ENCODE data around the gene CCDC51.
"Not testable (repeated sequence)": the region's sequence is repeated elsewhere in the genome, so short reads cannot be mapped to it uniquely, and the experiment has no call there.

DNA sequence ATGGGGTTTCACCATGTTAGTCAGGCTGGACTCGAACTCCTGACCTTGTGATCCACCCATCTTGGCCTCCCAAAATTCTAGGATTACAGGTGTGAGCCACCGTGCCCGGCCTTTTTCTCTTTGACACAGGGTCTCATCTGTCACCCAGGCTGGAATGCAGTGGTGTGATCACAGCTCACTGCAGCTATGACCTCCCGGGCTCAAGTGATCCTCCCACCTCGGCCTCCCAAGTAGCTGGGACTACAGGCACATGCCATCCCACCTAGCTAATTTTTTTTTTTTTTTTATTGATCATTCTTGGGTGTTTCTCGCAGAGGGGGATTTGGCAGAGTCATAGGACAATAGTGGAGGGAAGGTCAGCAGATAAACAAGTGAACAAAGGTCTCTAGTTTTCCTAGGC is 42.9 kb upstream of the CCDC51 start:
- not testable (repeated sequence) for TF ChIP-seq NFKBIZ (CRISPR knock-in tag; IDR thresholded peaks at IDR 0.05); SUZ12 (IDR thresholded peaks at IDR 0.05; ENCODE audit: low read depth, low read length); NR2F6 (IDR thresholded peaks at IDR 0.05); NR2F6 (CRISPR knock-in tag; IDR thresholded peaks at IDR 0.05); TARDBP (CRISPR knock-in tag; IDR thresholded peaks at IDR 0.05)
- TF ChIP-seq, protein P1, sequence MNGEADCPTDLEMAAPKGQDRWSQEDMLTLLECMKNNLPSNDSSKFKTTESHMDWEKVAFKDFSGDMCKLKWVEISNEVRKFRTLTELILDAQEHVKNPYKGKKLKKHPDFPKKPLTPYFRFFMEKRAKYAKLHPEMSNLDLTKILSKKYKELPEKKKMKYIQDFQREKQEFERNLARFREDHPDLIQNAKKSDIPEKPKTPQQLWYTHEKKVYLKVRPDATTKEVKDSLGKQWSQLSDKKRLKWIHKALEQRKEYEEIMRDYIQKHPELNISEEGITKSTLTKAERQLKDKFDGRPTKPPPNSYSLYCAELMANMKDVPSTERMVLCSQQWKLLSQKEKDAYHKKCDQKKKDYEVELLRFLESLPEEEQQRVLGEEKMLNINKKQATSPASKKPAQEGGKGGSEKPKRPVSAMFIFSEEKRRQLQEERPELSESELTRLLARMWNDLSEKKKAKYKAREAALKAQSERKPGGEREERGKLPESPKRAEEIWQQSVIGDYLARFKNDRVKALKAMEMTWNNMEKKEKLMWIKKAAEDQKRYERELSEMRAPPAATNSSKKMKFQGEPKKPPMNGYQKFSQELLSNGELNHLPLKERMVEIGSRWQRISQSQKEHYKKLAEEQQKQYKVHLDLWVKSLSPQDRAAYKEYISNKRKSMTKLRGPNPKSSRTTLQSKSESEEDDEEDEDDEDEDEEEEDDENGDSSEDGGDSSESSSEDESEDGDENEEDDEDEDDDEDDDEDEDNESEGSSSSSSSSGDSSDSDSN (CRISPR knock-in tag; IDR thresholded peaks at IDR 0.05), result not testable (repeated sequence)
- TF ChIP-seq, protein P2, sequence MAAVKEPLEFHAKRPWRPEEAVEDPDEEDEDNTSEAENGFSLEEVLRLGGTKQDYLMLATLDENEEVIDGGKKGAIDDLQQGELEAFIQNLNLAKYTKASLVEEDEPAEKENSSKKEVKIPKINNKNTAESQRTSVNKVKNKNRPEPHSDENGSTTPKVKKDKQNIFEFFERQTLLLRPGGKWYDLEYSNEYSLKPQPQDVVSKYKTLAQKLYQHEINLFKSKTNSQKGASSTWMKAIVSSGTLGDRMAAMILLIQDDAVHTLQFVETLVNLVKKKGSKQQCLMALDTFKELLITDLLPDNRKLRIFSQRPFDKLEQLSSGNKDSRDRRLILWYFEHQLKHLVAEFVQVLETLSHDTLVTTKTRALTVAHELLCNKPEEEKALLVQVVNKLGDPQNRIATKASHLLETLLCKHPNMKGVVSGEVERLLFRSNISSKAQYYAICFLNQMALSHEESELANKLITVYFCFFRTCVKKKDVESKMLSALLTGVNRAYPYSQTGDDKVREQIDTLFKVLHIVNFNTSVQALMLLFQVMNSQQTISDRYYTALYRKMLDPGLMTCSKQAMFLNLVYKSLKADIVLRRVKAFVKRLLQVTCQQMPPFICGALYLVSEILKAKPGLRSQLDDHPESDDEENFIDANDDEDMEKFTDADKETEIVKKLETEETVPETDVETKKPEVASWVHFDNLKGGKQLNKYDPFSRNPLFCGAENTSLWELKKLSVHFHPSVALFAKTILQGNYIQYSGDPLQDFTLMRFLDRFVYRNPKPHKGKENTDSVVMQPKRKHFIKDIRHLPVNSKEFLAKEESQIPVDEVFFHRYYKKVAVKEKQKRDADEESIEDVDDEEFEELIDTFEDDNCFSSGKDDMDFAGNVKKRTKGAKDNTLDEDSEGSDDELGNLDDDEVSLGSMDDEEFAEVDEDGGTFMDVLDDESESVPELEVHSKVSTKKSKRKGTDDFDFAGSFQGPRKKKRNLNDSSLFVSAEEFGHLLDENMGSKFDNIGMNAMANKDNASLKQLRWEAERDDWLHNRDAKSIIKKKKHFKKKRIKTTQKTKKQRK (IDR thresholded peaks at IDR 0.05; ENCODE audit: low read length), result not testable (repeated sequence)
- TF ChIP-seq, protein P3, sequence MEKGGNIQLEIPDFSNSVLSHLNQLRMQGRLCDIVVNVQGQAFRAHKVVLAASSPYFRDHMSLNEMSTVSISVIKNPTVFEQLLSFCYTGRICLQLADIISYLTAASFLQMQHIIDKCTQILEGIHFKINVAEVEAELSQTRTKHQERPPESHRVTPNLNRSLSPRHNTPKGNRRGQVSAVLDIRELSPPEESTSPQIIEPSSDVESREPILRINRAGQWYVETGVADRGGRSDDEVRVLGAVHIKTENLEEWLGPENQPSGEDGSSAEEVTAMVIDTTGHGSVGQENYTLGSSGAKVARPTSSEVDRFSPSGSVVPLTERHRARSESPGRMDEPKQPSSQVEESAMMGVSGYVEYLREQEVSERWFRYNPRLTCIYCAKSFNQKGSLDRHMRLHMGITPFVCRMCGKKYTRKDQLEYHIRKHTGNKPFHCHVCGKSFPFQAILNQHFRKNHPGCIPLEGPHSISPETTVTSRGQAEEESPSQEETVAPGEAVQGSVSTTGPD (CRISPR knock-in tag; IDR thresholded peaks at IDR 0.05), result not testable (repeated sequence)

All from HepG2 (cell line).